ENCODE measurements around the gene NMT1.

GRCh38 chr17:45113424-45113754, 52.3 kb downstream of the NMT1 start:
- TF ChIP-seq POLR2AphosphoS5 (IDR thresholded peaks at IDR 0.05; ENCODE audit: low read depth, low read length), result no peak
- no peak for TF ChIP-seq TAF1 (IDR thresholded peaks at IDR 0.05; ENCODE audit: borderline replicate concordance, low read depth, low read length)
- TF ChIP-seq POLR2A (IDR thresholded peaks at IDR 0.05; ENCODE audit: low read depth, low read length), result no peak
